GM18858 (cell line): ENCODE results near the gene FARS2.

Source experiments
- ATAC-seq: cut with Tn5 transposase; IDR thresholded peaks from one replicate; pipeline ENCODE4 v1.9.1; 2021; ENCODE audit not compliant: unreplicated experiment

FARS2 gene

DNA sequence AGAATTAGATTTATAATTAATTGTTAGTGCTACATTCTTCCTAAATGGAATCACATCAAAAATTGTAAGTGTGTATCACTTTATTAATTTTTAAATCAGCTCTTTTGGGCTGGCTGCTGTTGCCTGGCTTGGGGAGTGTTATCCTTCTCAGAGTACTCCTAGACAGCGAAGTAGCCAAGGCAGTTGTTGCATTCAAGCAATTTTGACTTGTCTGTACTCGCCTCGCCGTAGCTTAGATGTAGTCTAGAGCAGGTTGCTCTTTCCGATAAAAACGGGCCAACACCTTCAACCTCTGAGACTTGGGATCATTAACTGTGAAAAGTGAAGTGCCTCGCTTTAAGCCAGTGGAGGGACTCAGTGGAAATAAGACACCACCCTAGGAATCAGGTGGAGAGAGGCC is 151.3 kb downstream of the FARS2 start:
- no peak for ATAC-seq

DNA sequence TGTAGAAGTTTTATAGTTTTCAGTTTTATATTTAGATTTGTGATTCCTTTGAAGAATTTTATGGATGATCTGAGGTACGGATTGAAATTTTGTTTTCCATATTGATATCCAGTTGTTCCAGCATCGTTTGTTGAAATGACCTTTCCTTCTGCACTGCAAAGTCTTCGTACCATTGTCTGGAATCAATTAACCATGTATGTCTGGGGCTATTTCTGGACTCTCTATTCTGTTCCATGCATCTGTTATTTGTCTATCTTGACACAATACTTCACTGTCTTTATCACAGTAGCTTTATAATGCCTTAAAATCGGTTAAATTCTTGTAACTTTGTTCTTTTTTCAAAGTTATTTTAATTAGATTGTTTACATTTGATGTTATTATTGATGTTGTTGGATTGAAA is 154.9 kb downstream of the FARS2 start:
- no peak for ATAC-seq

DNA sequence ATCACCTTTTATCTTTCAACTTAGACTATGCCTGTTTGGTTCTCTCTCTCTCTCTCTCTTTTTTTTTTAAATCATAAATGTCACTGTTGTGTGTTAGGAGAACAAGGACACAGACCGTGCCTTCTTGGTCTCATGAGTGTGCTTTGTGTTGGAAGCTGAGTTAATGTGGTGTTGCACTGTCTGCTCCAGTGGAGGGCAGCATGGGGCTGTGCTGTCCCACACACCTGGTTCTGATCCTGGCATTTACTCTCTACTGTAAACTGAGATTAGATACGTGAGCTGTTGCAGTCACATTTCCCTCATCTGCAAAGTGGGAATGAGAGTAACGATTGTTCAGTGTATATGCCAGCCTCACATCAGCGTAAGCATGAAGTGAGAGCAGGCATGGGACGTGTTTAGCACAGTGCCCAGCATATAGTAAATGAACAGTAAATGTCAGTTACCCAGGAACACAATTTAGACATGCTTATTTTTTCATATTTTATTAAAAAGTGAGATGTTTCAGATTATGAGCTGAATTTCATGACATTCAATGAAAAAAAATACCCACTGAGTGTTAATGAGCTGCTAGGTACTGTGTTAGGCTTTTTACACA is 161.1 kb downstream of the FARS2 start:
- ATAC-seq: no peak

DNA sequence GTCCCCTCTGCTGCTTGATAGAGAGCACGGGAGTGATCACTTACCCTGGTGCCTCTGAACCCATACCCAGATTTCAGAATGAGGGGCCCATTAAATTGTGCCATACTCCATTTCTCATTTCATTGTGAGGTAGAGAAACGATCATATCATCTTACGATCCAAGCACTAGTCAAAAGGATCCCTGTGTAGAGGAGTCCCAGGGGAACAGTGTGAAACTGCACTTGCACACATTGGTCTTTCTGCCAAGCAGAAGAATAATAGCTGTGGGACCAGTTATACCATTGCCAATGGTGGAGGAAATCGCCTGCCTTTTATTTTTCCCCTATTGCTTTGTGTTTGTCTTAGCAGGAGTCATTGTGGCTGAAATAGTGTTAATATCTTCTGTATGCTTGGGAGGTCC is 161.9 kb downstream of the FARS2 start:
- no peak for ATAC-seq

DNA sequence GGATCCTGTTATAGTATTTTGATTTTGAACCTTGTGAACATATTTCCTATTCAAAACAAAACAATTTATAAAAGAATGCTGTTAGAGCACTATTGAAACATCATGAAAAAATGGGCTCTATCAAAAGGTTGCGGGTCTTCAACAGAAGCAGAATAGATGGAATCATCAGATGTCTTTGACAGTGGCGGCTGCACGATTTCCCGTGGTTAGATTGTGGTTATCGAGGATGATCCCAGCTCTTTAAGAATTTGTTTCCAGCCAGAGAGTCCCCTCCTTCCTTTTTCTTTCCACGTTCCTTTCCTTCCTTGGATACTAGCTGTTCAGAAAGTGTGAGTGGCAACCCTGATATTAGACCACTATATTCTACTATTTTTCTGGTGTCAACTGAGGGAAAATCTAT is 163.4 kb downstream of the FARS2 start:
- no peak for ATAC-seq

DNA sequence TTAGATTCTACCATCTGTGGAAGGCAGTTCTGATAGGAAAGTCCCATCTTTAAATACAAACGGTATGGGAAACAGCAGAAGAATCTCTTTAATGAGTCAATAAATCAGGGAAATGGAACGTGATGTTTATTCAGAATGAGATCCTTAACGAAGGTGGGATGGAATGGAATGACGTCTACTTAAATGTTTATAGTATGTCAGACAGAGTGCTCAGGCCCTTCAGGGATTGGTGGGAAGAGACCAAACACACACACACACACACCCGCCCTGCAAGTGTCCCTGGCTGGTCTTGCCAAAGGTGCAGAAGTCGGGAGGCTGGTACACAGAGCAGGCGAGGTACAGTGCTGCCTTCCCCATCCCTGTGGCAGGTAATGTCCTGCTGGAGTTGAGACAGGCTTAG is 164.0 kb downstream of the FARS2 start:
- no peak for ATAC-seq

DNA sequence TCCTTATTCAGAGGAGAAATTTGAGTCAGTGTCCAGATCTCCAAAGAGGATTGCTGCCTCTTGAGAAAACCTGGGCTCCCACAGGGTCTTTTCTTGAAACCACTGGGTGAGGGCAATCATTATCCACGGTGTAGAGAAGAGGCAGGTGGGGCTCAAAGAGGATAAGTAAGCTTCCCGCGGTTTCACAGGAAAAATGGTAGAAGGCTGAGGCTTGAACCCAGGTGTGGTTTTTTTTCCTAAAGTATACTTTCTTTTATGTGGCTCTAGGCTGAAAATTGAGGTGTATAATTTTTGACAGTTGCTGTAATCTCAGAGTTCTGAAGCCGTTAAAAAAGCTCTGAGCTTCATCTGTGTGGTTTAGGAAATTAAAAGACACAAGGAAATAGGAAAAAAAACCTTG is 164.5 kb downstream of the FARS2 start:
- ATAC-seq: no peak

DNA sequence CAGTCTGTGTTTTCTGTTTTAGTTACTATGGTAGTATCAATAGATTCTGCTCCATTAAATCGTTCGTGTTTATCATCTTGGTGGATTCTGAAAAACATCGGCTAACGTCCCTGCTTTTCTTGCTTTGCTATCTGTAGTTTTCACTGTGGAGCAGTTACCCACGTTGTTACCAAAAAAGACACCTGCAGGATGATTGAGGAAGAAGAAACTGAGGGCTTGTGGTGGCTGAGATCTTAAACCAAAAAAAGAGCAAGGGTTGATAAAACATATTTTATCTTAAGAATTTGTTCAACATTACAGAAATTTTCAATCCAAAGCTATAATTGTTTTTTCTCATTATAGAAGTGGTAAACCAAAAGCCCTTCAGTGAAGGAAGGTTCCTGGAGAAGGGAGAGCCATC is 166.3 kb downstream of the FARS2 start:
- no peak for ATAC-seq

DNA sequence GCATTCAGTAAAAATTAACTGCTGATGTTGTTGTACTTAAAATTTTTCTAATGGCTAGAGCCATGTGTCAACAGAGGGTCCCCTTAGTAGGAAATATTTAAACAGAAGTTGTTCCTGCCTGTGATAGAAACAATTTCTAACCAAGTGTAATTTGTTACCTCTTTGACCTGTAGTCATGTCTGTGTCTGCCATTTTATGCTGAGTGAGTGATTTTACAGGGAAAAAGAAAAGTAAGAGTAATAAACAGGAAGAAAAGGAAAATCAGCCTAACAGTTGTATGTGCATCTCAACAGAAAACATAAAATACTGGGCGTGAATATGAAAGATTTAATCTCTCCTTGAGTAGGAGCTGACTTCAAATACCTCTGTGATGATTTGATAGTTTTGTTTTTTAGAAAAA is 172.0 kb downstream of the FARS2 start:
- ATAC-seq: no peak

DNA sequence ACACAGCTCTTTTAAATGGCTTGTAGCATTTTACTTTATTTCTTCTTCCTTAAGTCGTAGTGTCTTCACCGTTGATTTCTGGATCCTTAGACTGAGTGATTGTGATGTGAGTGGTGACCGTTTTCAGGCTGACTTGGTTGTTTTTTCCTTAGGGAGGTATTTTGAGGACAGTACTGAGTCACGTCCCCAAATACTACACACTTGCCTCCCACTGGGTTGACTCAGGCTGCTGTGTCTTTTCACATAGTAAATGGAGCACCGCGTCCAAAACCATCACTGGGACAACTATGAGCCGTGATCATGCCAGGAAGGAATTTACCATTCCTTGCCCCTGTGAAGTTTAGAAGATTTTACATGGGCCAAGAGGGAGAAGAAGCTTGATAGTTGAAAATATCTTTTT is 174.1 kb downstream of the FARS2 start:
- no peak for ATAC-seq

DNA sequence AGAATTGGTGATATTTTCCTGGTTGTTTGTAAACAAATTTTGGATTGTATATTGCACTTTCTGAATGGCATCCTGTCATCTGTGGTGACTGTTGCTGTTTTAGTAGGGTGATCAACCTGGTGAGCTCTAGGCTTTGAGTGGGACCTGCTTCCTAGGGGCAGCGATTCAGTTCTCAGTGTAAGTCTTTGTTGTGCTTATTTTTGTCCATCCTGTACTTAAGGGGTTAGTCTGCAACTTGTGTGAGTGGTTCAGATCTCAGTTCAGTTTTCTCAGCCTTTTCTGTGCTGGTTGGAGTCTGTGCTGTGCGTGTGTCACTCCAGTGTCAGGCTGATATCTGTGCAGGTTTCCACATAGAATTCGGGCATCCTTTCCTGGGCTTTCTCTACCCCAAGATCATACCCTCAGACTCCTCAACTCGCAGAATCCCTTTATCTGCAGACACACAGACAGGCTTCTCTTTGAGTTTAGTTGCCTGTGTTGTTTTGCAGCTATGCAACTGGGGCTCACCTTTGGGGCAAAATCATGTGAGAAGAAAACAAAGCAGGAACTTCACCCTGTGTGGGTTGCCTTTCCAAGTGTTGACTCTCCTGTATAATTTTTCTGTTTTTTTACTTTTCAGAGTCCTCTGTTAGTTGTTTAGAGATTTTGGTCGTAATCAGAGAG is 177.7 kb downstream of the FARS2 start:
- ATAC-seq: no peak

DNA sequence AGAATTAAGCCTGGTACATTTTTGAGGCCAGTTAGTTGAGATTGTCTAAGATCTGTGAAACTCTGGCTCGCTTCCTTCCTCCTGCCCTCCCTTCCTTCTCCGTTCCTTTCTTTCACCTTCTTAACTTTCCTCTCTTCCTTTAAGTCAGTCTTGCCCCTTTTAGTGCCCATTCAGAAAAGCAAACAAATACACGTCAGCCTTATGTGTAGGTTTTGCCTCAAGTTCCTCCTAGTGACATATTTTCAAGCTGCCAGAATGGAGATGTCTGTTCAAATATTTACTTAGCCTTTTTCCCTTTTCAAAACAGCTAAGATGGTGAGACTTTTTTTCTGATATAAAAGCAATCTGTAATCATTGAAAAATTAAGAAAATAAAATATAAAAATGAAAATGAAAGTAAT is 178.4 kb downstream of the FARS2 start:
- ATAC-seq: no peak

DNA sequence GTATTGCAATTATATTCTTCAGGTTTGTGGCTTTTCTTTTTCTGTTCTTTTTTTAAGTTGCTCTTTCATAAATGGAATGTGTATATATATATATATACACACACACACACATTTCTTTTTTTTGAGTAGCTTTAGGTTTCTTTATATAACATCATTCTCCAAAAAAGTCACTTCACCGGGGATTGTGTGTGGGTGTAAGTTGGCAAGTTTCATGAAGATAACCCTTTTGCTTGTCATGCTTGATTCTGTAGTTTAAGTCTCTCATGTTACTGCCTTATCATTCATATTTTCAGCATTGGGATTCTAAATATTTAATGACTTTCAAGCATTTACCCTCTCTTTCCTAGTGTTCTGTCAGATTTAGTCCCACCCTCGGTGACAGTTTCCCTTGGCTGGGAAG is 181.0 kb downstream of the FARS2 start:
- no peak for ATAC-seq

DNA sequence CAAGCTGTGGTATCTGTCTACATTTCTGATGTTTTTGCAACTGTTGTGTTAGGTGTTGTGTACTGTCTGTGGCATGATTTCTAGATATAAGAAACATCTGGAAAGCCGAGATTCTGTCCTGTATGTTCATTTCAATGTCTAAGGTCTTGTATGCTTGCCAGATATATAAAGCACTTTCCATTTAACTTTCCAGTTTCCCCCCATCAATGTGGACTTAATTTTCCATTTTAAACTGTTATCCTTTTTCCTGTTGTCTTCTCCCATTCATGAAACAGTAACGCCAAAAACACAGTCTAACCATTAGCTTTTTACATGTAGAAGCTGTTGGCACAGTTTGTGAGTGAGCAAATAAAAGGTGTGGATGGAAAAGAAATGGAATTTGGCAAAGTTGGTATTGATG is 181.6 kb downstream of the FARS2 start:
- ATAC-seq: no peak

DNA sequence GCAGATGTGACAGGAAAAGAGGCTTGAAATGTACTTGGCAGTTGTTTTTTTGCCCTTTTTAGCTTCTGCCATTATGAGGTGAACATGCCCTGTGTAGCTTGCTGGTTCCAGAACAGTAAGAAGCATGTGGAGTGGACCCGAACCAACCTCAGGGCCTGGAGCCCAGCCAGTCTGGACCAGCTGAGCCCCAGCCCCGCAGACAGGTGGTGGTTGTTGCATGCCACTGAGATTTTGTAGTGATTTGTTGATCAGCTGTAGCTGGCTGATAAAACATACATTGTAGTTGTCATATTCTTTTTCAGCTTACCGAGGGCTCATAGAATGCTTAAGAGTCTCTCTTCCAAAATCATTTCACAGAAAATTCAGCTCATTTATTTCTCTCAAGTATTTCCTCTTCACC is 182.2 kb downstream of the FARS2 start:
- ATAC-seq: no peak

DNA sequence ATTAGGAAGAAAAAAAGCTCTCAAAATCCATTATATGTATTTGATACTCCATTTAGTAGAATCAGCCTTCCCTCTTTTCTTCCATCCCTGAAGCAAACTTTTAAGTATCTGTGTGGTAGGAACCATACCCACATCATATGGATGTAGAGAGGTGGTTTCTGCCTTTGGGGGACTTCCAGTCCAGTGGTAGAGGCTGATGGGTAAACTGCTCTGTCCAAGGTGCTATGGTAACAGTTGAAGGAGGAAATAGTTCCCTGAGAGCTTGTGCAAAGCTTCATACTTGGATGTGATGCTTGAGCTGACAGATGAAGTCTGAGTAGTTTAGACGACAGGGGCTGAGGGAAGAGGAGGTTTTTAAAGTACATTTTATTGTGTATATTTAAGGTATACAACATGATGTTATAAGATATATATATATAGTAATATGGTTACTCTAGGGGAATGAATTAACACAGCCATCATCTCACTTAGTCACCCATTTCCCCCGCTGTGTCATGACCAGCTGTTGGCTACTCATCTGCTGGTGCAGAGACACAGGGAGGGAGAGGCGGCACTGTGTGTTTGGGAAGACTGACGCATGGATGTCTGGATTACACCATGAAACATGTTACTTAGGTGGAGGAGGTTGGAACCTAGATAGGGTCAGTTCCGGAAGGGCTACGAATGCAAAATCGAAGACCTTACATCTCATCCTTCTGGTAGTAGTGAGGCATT is 185.2 kb downstream of the FARS2 start:
- ATAC-seq: no peak

DNA sequence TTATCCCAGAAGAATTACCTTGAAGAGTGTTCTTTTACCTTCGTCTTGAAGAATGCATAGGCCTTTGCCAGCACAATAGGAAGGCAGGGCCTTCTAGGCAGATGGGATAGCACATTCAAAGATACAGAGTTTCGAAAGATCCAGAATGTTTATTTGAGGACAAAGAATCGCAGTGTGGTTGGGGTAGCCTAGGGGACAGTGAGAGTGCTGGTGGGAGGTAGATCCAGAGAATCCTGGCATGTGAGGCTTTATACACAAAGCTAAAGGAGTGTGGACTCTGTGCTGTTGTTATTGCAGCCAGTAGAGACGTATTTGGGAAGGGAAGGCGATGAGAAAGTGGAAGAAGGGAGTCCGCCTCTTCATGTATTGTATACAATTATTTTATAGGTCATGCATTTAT is 186.6 kb downstream of the FARS2 start:
- ATAC-seq: no peak

DNA sequence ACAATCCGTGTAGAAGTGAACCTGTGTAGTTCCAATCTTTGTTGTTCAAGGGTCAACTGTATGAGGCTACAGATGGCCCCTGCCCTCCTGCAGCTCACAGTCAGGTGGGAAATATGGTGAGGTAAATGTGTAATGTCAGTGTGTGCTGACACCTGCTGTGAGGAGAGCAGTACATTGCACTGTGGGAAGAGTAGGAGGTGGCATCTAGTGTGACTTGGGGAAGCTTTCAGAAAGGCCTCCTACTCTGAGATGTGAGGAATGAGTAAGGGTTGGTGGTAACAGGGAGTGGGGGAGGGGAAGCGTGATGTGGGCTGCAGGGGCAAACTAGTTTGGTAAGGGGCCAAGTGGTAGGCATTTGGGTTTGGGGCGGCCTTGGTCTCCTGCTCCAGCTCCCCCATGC is 188.8 kb downstream of the FARS2 start:
- ATAC-seq: no peak

DNA sequence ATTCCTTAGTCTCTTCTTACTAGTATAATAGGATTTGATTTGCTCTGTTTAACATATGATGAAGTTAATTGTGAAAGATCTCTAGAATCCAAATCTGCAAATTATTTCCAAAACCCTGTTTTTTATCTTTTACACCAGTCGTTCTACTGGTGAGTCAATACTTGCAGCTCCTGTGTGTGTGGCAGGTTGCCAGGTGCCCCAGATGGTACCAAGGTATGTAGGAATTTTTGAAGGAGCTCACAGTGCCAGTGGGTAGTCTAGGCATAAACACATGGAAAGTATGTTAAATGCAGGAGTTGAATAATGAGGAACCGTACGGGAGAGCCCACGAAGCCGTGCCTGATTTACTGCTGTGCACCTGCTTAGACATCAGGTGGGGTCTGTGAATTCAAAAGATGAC is 192.2 kb downstream of the FARS2 start:
- ATAC-seq: no peak

DNA sequence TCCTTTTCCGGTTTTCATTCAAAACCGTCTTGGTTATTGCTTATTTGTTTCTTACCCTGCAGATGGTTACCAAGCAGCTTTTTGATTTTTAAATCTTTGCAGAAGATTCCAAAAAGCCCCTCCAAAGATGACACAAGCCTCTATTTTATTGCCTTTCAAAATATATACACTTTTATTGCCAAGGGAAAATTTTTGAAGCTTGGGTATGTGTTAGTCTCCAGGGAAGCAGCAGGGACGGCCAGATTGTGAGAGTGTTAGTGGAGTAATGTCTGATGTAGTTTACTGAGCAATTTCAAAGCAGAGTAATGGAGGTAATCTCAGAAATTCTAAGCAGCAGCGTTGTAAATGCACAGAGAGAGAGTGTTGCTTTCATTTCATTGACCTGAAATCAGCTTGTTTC is 193.8 kb downstream of the FARS2 start:
- ATAC-seq: no peak

DNA sequence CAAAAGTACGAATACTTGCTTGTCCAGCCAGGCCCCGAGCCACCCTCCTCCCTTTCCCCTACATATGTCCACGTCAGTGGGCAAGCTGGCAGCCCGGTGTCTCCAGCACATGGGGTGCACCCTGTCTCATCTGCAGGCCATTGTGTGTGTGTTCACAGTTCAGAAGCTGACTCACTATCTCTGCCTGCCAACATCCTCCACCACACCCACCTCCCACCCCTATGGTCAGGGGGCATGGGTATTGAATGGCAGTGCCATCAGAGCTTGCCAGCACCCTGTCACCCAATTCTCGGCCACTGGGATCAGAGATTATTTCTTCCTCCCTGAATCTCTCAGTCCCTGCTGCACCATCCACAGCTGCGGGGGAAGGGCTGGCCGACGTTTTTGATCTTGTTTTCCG is 195.7 kb downstream of the FARS2 start:
- no peak for ATAC-seq

DNA sequence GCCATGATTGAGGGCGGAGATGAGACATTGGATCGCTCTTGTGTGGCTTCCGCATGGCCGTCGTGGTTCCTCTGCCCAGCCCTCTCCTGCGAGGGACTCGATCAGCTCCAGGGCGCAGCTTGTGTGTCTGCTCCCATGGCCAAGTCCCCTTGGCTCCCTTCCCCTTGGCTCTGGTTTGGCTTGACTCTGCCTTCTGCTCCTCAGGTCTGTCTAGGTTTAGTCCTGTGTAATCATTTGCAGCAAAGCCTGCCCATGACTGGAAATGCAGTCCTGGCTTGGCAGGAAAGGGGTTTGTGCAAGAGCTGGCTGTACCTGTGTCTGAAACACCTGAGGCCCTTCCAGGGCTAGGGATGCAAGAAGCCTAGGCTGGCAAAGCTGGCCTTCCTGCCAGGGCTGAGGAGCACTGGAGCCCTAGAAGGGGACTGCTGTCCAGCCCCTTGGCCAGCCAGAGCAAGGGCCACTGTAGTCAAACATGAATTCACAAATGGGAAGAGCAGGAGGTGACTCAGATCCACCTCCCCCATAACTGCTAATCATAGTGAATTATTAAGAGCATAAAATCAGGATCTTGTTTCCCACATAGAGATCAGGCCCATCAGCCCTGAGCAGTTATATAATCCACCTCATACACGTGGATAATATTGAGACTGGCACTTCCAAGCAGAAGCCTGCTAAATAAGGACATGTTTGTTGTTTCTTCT is 196.8 kb downstream of the FARS2 start:
- ATAC-seq: no peak
